Lower leg skin (tissue), 4 donors: Measurements from ENCODE around the gene IFFO2. TPM values are rescaled to one million over a fixed set of nuclear protein-coding genes. Genes with fewer than 3 reads are reported as not detected.

Experiments
- DNase-seq, 2 donors: peaks; one replicate each; pipeline ENCODE4 v3.0.0-alpha.2; 2019; ENCODE audit warnings: low spot score in 2 of 2
- H3K4me3 ChIP-seq: fragments of 200-600 bp; sonication (generic); 2 replicates; pipeline ENCODE4 v1.5.1; 2017; ENCODE audit warnings: mild to moderate bottlenecking, low read depth; ENCODE audit not compliant: poor library complexity, severe bottlenecking
- POLR2A ChIP-seq, 2 donors: fragments of 450-650 bp; IDR thresholded peaks; one replicate each; pipeline ENCODE4 v1.6.1; 2016 to 2017; ENCODE audit warnings: antibody characterized with exemption in 2 of 2, mild to moderate bottlenecking in 1 of 2, moderate library complexity in 1 of 2
- WGBS, 2 donors: methylation state at CpG; one replicate each; pipeline ENCODE4 v1.1.5; 2018; 5-methylcytosine and 5-hydroxymethylcytosine counted together
- intact Hi-C: fragments of 100-400 bp; cut with DNase I; formaldehyde crosslinking; loops from one replicate; pipeline ENCODE4 v1.15.0; 2023; ENCODE audit warnings: low total_unique reads
- total RNA-seq, 4 donors: library from RNA; depleted of rRNA; stranded (reverse); fragments of >200 nt; gene quantifications; one replicate each; pipeline ENCODE4 v1.1.0, GENCODE V29; 2016
- TF ChIP-seq, protein P1 (sequence below), 3 donors: fragments of 450-650 bp; IDR thresholded peaks; one replicate each; pipeline ENCODE4 v1.5.1; 2016; ENCODE audit warnings: antibody characterized with exemption in 3 of 3, mild to moderate bottlenecking in 3 of 3, moderate library complexity in 2 of 3

The IFFO2 gene
- total RNA-seq, 4 donors from 2014 or later = 317 to 562 (median 451) TPM

DNA sequence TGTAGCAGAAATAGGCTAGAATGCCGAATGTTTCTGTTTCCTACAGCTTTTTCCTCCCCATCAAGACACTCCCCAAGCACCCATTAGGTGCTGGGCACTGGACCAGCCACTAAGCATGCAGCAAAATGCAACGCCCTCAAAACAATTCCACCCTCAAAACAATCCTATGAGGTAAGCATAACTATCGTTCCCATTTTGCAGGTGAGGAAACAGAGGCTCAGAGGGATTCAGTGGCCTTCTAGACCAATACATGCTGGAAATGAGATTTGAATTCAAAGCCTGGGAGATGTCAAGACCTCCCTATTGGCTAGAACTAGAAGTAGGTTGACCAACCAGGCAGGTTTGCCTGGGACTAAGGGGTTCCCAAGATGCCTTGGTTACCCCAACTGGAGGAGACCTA is 43.9 kb downstream of the IFFO2 start:
- WGBS, 2 donors = 49 to 52% methylated on average over 3 of the region's 3 CpGs
- TF ChIP-seq, protein P1, sequence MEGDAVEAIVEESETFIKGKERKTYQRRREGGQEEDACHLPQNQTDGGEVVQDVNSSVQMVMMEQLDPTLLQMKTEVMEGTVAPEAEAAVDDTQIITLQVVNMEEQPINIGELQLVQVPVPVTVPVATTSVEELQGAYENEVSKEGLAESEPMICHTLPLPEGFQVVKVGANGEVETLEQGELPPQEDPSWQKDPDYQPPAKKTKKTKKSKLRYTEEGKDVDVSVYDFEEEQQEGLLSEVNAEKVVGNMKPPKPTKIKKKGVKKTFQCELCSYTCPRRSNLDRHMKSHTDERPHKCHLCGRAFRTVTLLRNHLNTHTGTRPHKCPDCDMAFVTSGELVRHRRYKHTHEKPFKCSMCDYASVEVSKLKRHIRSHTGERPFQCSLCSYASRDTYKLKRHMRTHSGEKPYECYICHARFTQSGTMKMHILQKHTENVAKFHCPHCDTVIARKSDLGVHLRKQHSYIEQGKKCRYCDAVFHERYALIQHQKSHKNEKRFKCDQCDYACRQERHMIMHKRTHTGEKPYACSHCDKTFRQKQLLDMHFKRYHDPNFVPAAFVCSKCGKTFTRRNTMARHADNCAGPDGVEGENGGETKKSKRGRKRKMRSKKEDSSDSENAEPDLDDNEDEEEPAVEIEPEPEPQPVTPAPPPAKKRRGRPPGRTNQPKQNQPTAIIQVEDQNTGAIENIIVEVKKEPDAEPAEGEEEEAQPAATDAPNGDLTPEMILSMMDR (IDR thresholded peaks at IDR 0.05) = no peak
- TF ChIP-seq POLR2A (IDR thresholded peaks at IDR 0.05) = no peak
- intact Hi-C loops = no loop called here
- DNase-seq = no peak
- H3K4me3 ChIP-seq = no peak overlapping the region

DNA sequence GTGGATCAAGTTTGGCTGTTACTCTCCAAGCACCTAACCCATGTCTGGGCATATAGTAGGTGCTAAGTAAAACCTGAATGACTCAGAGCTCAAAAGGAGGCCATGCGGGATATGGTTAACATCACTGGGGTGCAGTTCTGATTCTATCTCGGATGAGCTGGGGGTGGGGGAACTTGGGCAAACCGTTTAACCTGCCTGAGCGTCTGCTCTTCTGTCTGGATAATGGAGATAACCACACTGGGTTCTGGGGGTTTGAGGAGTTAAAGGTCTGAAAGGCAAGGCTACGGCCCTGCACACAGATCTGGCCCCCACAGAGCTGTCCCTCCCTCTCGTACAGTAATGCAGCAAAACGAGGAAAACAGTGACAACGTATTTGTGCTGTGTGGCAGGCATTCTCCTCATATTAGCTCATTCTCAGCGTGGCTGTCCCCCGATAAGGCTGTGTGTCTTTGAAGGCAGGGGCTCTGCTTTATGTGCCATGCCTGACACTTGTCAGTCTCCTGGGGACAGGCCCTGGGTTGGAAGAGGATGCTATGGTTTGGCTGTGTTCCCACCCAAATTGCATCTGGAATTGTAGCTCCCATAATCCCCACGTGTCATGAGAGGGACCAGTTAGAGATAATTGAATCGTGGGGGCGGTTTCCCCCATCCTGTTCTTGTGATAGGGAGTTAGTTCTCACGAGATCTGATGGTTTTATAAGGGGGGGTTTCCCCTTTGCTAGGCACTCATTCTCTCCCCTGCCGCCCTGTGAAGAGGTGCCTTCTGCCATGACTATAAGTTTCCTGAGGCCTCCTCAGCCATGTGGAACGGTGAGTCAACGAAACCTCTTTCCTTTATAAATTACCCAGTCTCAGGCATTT is 47.3 kb downstream of the IFFO2 start:
- WGBS, 2 donors = 66 to 68% methylated on average over 17 of the region's 17 CpGs
- no peak for DNase-seq
- intact Hi-C loops = loop anchor here (5.0 kb wide), 1 partner anchor 178 kb away; no protein-coding TSS in a partner anchor
- no peak overlapping the region for H3K4me3 ChIP-seq
- TF ChIP-seq, protein P1 (IDR thresholded peaks at IDR 0.05) = no peak

DNA sequence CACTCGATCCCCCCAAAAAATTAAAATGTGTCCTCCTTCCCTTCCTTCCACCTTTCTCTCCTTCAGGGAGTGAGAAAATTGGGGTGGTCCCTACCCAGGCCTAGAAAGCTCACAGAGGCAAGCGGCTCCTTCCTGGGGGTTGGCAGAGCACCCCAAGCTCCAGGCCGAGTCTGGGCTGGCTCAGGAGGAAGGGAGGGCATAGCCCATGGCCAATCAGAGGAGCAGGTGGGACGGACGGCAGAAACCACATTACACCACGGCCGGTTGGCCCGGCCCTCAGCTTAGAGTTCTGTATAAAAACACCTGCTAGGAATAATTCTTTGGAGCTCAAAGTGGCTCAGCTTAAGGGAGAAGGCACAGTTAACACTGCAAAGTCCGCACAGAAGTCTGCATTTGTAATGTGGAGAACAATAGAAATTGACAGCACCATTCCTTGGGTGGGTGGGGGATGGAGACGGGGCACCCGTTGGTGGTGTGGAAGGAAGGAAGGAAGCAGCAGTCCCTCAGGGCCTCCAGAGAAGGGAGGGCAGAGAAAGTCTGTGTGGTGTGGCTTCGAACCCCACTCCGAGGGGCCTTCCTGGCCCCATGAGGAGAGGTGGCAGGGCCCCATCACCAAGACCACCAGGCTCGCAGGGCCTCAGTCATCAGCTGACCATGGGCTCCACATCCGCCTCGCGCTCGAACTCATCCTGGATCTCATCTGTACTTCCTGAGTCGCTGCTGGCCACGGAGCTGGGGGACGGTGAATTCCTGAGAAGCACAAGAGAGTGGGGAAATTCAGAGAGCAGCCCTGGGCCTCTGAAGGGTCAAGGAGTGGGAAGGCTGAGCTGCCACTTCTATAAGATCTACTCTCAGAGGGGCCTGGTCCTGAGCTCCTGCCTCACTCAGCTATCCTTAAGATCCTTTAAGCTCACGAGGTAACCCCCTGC is 48.3 kb downstream of the IFFO2 start:
- 57 to 64% methylated on average over 20 to 22 of the region's 22 CpGs for WGBS, 2 donors
- no peak for DNase-seq
- TF ChIP-seq POLR2A (IDR thresholded peaks at IDR 0.05) = no peak
- TF ChIP-seq, protein P1 (IDR thresholded peaks at IDR 0.05) = no peak
- intact Hi-C loops = loop anchor here (5.0 kb wide), 1 partner anchor 179 kb away; no protein-coding TSS in a partner anchor
- no peak overlapping the region for H3K4me3 ChIP-seq

DNA sequence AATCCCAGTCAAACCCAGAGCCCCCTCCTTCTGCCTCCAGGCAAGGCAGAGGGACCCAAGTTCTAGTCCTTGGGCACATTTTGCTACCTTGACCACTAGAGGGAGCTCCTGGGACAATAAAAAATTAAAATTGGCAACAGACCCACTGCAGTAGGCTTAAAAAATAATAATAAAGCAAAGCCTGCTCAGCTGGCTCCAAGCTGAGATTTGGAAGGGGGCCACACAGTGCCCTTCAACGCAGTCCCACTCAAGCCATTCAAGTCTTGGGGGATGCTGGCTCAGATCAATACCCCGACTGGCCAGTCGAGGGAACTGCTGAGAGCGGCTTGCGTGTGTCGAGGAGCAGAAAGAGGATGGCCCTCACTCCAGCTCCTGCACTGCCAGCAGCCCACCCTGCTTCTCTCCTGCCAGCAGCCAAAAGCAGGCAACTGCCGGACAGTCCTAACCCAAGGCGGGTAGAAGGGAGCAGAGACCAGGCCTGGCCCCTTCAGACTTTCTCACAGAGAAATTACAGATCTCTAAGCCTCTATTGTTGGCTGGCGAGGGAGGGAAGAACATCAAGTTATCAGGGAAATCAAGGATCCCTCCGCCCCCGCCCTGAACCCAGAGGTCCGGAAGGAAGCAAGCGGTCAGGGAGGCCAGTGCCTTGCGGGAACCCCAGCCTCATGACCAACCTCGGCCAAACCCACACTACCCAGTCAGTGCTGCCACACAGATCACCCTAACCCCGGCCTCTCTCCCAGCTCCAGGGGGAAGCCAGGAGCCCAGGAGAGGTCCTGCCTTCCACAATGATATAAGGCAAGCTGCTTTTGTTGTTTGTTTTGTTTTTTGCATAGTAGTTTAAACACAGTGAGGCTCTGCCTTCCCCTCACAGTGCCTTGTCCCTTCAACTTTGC is 49.2 kb downstream of the IFFO2 start:
- no peak for DNase-seq
- WGBS, 2 donors = 31 to 38% methylated on average over 11 to 16 of the region's 16 CpGs
- no peak overlapping the region for H3K4me3 ChIP-seq
- intact Hi-C loops = loop anchor here (5.0 kb wide), 1 partner anchor 180 kb away; no protein-coding TSS in a partner anchor
- no peak for TF ChIP-seq POLR2A (IDR thresholded peaks at IDR 0.05)
- TF ChIP-seq, protein P1 (IDR thresholded peaks at IDR 0.05) = peak in 1 of 3 donors; percentile 59

DNA sequence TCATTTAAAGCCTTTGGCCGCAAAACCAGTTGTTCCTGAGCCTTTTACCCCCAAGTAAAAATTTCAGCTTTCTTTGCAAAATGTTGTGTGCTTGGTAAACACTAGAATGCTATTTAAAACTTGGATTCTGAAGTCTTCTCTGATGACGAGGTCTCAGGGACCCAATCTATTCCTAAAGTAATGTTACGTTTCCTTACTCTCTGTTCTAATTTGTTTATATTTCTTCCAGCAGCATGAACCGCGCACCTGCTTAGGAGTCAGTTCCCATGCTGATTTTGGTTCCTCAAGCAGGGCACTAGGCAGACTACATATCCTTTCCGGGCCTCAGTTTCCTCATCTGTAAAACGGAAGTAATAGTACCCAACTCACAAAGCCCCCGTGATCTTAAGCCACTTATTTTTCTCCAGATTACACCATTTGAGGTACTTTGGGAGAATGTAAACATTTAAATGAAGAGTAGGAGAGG is 53.2 kb downstream of the IFFO2 start:
- TF ChIP-seq POLR2A (IDR thresholded peaks at IDR 0.05) = no peak
- TF ChIP-seq, protein P1 (IDR thresholded peaks at IDR 0.05) = no peak
- 29% methylated on average over 8 of the region's 8 CpGs for WGBS, 2 donors
- H3K4me3 ChIP-seq = peak overlapping the region; percentile 30
- DNase-seq = no peak
- intact Hi-C loops = no loop called here
